Gastrocnemius medialis (tissue), 4 donors: ENCODE results near the gene CEACAM3. TPM values are rescaled to one million over a fixed set of nuclear protein-coding genes. Genes with fewer than 3 reads are reported as not detected.

Experiments
- ATAC-seq, 2 donors: fragments of 150-250 bp; one replicate each; pipeline ENCODE4 v1.9.1; 2016
- DNase-seq, 2 donors: peaks; one replicate each; pipeline ENCODE4 v3.0.0-alpha.2; 2019
- H3K27ac ChIP-seq, 4 donors: fragments of 200-600 bp; sonication (generic); 1 replicate in 1 of 4; 2 replicates in 3 of 4; pipeline ENCODE4 v1.5.1; 2016 to 2018; ENCODE audit warnings: mild to moderate bottlenecking in 2 of 4, moderate library complexity in 1 of 4
- H3K27me3 ChIP-seq, 3 donors: fragments of 200-600 bp; sonication (generic) in 2 of 3; 1 replicate in 1 of 3; 2 replicates in 2 of 3; pipeline versions ENCODE4 v1.5.1 to v1.6.0; 2016 to 2019; ENCODE audit warnings: mild to moderate bottlenecking in 1 of 3, moderate library complexity in 1 of 3
- H3K36me3 ChIP-seq, 2 donors: fragments of 200-600 bp; sonication (generic) in 1 of 2; one replicate each; pipeline ENCODE4 v1.5.1; 2017 to 2018
- H3K4me1 ChIP-seq, 2 donors: fragments of 200-600 bp; sonication (generic) in 1 of 2; one replicate each; pipeline ENCODE4 v1.5.1; 2016 to 2017; ENCODE audit warnings: mild to moderate bottlenecking in 2 of 2
- H3K4me3 ChIP-seq, 4 donors: fragments of 200-600 bp; sonication (generic) in 3 of 4; 1 replicate in 1 of 4; 2 replicates in 3 of 4; pipeline ENCODE4 v1.5.1; 2016 to 2019; ENCODE audit warnings: mild to moderate bottlenecking in 2 of 4
- H3K9me3 ChIP-seq, 3 donors: fragments of 200-600 bp; sonication (generic) in 2 of 3; 1 replicate in 1 of 3; 2 replicates in 2 of 3; pipeline ENCODE4 v1.5.1; 2016 to 2019
- CTCF ChIP-seq, 5 experiments: fragments of 450-650 bp in 3 of 5; fragments of 200-600 bp in 2 of 5; sonication (generic) in 2 of 5; IDR thresholded peaks in 4 of 5; conservative IDR thresholded peaks in 1 of 5; 1 replicate in 4 of 5; 2 replicates in 1 of 5; pipeline ENCODE4 v1.5.1; 2016 to 2019; ENCODE audit warnings: antibody characterized with exemption in 5 of 5, mild to moderate bottlenecking in 3 of 5, moderate library complexity in 3 of 5
- POLR2A ChIP-seq, 2 donors: fragments of 450-650 bp; IDR thresholded peaks; one replicate each; pipeline ENCODE4 v1.6.1; 2017; ENCODE audit warnings: antibody characterized with exemption in 2 of 2, mild to moderate bottlenecking in 2 of 2, moderate library complexity in 2 of 2
- in situ Hi-C, 4 donors: fragments of 200-750 bp; cut with MboI; loops; one replicate each; pipeline versions ENCODE4 v1.15.0 to v1.8.0; 2017; ENCODE audit warnings: low sequenced_read_pairs in 4 of 4
- intact Hi-C: fragments of 100-400 bp; cut with DNase I; formaldehyde crosslinking; loops from one replicate; pipeline ENCODE4 v1.15.1; 2023; ENCODE audit warnings: low total_unique reads
- total RNA-seq, 4 donors: library from RNA; depleted of rRNA; stranded (reverse); fragments of >200 nt; gene quantifications; one replicate each; pipeline versions ENCODE4 v1.1.0 to v1.2.3, GENCODE V29; 2016

The CEACAM3 gene
- total RNA-seq, 4 donors from 2014 or later: not detected

- ATAC-seq: no peak
- TF ChIP-seq CTCF (IDR thresholded peaks at IDR 0.05 in 4 of 5, conservative IDR thresholded peaks at IDR 0.05 in 1 of 5) (no peak), POLR2A (IDR thresholded peaks at IDR 0.05) (no peak)
- no peak overlapping the region for H3K27ac ChIP-seq
- no peaks in the 10 kb centered on the region for H3K4me1 ChIP-seq
- in situ Hi-C loops (no loop called here), intact Hi-C loops (no loop called here)
- H3K27me3 ChIP-seq: peaks cover 0 to 3% (median 0%) of the 10 kb centered on the region in 3 donors
- H3K36me3 ChIP-seq: no peaks in the 10 kb centered on the region
- no peak overlapping the region for H3K4me3 ChIP-seq
- DNase-seq: no peak
- no peaks in the 10 kb centered on the region for H3K9me3 ChIP-seq
Measured at GRCh38 chr19:41811981-41812380, 15.6 kb downstream of the CEACAM3 start.

- Histone ChIP-seq H3K4me3 (no peak overlapping the region), H3K27me3 (peaks cover 0 to 3% (median 0%) of the 10 kb centered on the region in 3 donors), H3K9me3 (no peaks in the 10 kb centered on the region), H3K4me1 (no peaks in the 10 kb centered on the region), H3K36me3 (no peaks in the 10 kb centered on the region), H3K27ac (no peak overlapping the region)
- ATAC-seq: no peak
- in situ Hi-C loops: no loop called here
- no peak for TF ChIP-seq POLR2A (IDR thresholded peaks at IDR 0.05)
- no peak for TF ChIP-seq CTCF (IDR thresholded peaks at IDR 0.05 in 4 of 5, conservative IDR thresholded peaks at IDR 0.05 in 1 of 5)
- intact Hi-C loops: no loop called here
- no peak for DNase-seq
Measured at GRCh38 chr19:41813911-41814310, 17.5 kb downstream of the CEACAM3 start.

- H3K36me3 ChIP-seq: no peaks in the 10 kb centered on the region
- TF ChIP-seq POLR2A (IDR thresholded peaks at IDR 0.05): no peak
- no peak for TF ChIP-seq CTCF (IDR thresholded peaks at IDR 0.05 in 4 of 5, conservative IDR thresholded peaks at IDR 0.05 in 1 of 5)
- H3K4me3 ChIP-seq: no peak overlapping the region
- no peak for DNase-seq
- in situ Hi-C loops (no loop called here), intact Hi-C loops (no loop called here)
- no peaks in the 10 kb centered on the region for H3K9me3 ChIP-seq
- H3K27ac ChIP-seq: no peak overlapping the region
- H3K4me1 ChIP-seq: no peaks in the 10 kb centered on the region
- H3K27me3 ChIP-seq: no peaks in the 10 kb centered on the region
- no peak for ATAC-seq
Measured at GRCh38 chr19:41815301-41815700, 18.9 kb downstream of the CEACAM3 start.

DNA sequence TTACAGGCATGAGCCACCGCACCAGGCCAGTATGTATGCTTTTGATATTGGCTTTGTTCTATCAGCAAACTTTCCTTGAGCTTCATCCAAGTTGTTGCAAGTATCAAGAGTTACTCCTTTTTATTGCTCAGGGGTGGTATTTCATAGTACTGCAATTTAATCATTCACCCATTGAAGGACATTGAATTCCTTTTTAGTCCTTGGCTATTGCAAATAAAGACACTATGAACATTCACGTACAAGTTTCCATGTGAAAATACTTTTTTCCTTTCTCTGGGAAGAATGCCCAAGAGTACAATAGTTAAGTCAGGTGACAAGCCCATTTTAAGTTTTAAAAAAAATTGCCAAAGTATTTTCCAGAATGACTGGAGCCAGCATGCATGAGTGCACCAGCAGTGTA lies 20.4 kb downstream of the CEACAM3 start:
- Histone ChIP-seq H3K27ac (no peak overlapping the region), H3K36me3 (no peaks in the 10 kb centered on the region), H3K9me3 (no peaks in the 10 kb centered on the region), H3K4me3 (no peak overlapping the region), H3K27me3 (no peaks in the 10 kb centered on the region), H3K4me1 (no peaks in the 10 kb centered on the region)
- ATAC-seq (no peak), DNase-seq (no peak)
- intact Hi-C loops: no loop called here
- in situ Hi-C loops: no loop called here
- TF ChIP-seq POLR2A (IDR thresholded peaks at IDR 0.05): no peak
- no peak for TF ChIP-seq CTCF (IDR thresholded peaks at IDR 0.05 in 4 of 5, conservative IDR thresholded peaks at IDR 0.05 in 1 of 5)

DNA sequence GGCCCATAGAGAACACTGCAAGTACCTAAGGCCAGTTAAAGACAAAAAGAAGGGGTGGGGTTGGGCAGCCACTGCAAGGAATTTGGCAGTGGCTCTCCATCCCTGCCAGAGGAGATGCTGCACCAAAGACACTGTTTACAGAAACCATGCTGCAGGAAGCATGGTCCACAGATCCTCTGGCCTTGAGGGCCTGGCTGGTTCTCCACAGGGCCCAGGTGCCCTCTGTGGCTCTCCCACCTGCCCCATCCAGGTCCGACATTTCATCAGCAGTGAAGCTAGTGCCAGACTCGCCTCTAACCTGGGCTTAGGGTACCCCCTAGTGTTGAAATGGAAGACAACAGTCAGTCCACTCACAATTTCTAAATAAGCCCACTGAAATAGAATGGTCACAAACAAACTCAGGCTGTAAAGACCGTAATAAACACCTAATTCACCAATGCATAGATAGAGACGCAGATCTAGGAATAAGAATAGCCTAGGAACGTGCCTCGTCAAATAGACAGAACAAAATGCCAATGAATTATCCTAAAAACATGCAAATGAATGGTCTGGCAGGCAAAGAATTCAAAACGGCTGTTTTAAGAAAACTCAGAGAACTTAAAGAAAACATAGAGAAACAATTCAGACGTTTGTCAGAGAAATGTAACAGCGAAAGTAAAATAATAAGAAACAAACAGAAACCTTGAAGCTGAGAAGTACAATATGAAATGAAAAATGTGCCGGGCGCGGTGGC lies 24.8 kb downstream of the CEACAM3 start:
- Histone ChIP-seq H3K4me3 (no peak overlapping the region), H3K36me3 (no peaks in the 10 kb centered on the region), H3K9me3 (no peaks in the 10 kb centered on the region), H3K27me3 (peaks cover 0 to 11% (median 0%) of the 10 kb centered on the region in 3 donors), H3K4me1 (no peaks in the 10 kb centered on the region), H3K27ac (no peak overlapping the region)
- no peak for ATAC-seq
- in situ Hi-C loops: no loop called here
- TF ChIP-seq POLR2A (IDR thresholded peaks at IDR 0.05): no peak
- no peak for TF ChIP-seq CTCF (IDR thresholded peaks at IDR 0.05 in 4 of 5, conservative IDR thresholded peaks at IDR 0.05 in 1 of 5)
- DNase-seq: no peak
- intact Hi-C loops: no loop called here
